WTC11 (cell line): ENCODE measurements around the gene ARL4D. TPM values are rescaled to one million over a fixed set of nuclear protein-coding genes. Genes with fewer than 3 reads are reported as not detected.
A peak's percentile ranks its signal among the peaks of the same experiment; 100 is the strongest.

ENCODE experiments used
- ATAC-seq: fragments of 200-7000 bp; cut with Tn5 transposase; 2 replicates; pipeline ENCODE4 v1.10.0; 2021; ENCODE audit warnings: mild to moderate bottlenecking, moderate library complexity
- CTCF ChIA-PET: fragments of 300-600 bp; sonication (Branson Sonifier 250); formaldehyde crosslinking; loops from one replicate; lab custom pipeline; 2021; ENCODE audit warnings: antibody characterized with exemption; lab: Charles Lee
- POLR2A ChIA-PET: fragments of 350-600 bp; sonication (Branson Sonifier 250); formaldehyde crosslinking; loops from one replicate; lab custom pipeline; 2021; ENCODE audit warnings: antibody characterized with exemption; lab: Charles Lee
- DNase-seq: peaks from one replicate; pipeline ENCODE4 v3.0.0; 2021; ENCODE audit warnings: low spot score
- H3K27ac Mint-ChIP-seq: 2 replicates; pipeline ENCODE4 v1.8.0; 2021; ENCODE audit warnings: mixed read lengths
- H3K27me3 Mint-ChIP-seq: 2 replicates; pipeline ENCODE4 v1.8.0; 2021; ENCODE audit warnings: low read depth, mild to moderate bottlenecking, moderate library complexity, mixed read lengths
- H3K36me3 Mint-ChIP-seq: 2 replicates; pipeline ENCODE4 v1.8.0; 2021; ENCODE audit warnings: mixed read lengths
- H3K4me1 Mint-ChIP-seq: 2 replicates; pipeline ENCODE4 v1.8.0; 2022; ENCODE audit warnings: mixed read lengths
- H3K4me3 Mint-ChIP-seq: 2 replicates; pipeline ENCODE4 v1.8.0; 2021; ENCODE audit warnings: mild to moderate bottlenecking, moderate library complexity, mixed read lengths
- H3K9me3 Mint-ChIP-seq: 2 replicates; pipeline ENCODE4 v1.8.0; 2021; ENCODE audit warnings: mixed read lengths
- AFF4 ChIP-seq: sonication (generic); formaldehyde crosslinking; IDR thresholded peaks from 2 replicates; pipeline ENCODE4 v1.8.1; 2023; ENCODE audit warnings: mild to moderate bottlenecking, missing genetic modification reagents, borderline replicate concordance
- CREM ChIP-seq: sonication (generic); formaldehyde crosslinking; IDR thresholded peaks from 2 replicates; pipeline ENCODE4 v1.8.1; 2022; ENCODE audit warnings: mild to moderate bottlenecking, missing genetic modification reagents, moderate library complexity
- GABPB1 ChIP-seq: sonication (generic); formaldehyde crosslinking; IDR thresholded peaks from 2 replicates; pipeline ENCODE4 v1.8.1; 2023; ENCODE audit warnings: mild to moderate bottlenecking, missing genetic modification reagents
- GTF2I ChIP-seq: fragments of 250-450 bp; sonication (Bioruptor Pico); conservative IDR thresholded peaks from 2 replicates; pipeline ENCODE4 v1.4.0; 2021; ENCODE audit warnings: mild to moderate bottlenecking
- MLX ChIP-seq: sonication (generic); formaldehyde crosslinking; IDR thresholded peaks from 2 replicates; pipeline ENCODE4 v1.8.1; 2023; ENCODE audit warnings: mild to moderate bottlenecking, missing genetic modification reagents, moderate library complexity
- MXD4 ChIP-seq: fragments of 250-450 bp; sonication (Bioruptor Pico); IDR thresholded peaks from 2 replicates; pipeline ENCODE4 v1.8.0; 2021; ENCODE audit warnings: mild to moderate bottlenecking, moderate library complexity, borderline replicate concordance
- NFE2L1 ChIP-seq: sonication (generic); formaldehyde crosslinking; IDR thresholded peaks from 2 replicates; pipeline ENCODE4 v1.8.1; 2023; ENCODE audit warnings: missing genetic modification reagents
- NR2C2 ChIP-seq: sonication (generic); formaldehyde crosslinking; IDR thresholded peaks from 2 replicates; pipeline ENCODE4 v1.8.0; 2022; ENCODE audit warnings: mild to moderate bottlenecking, missing genetic modification reagents
- RORB ChIP-seq: fragments of 250-450 bp; sonication (Bioruptor Pico); IDR thresholded peaks from 2 replicates; pipeline ENCODE4 v1.9.0; 2021; ENCODE audit warnings: mild to moderate bottlenecking
- STAT6 ChIP-seq: sonication (generic); formaldehyde crosslinking; conservative IDR thresholded peaks from 2 replicates; pipeline ENCODE4 v1.8.1; 2023; ENCODE audit warnings: mild to moderate bottlenecking, low read depth, missing genetic modification reagents, moderate library complexity
- TEAD1 ChIP-seq: sonication (generic); formaldehyde crosslinking; IDR thresholded peaks from 2 replicates; pipeline ENCODE4 v1.8.0; 2022; ENCODE audit warnings: mild to moderate bottlenecking, missing genetic modification reagents
- TEAD4 ChIP-seq: sonication (generic); formaldehyde crosslinking; IDR thresholded peaks from 2 replicates; pipeline ENCODE4 v1.8.0; 2022; ENCODE audit warnings: mild to moderate bottlenecking, missing genetic modification reagents
- ZNF219 ChIP-seq: sonication (generic); formaldehyde crosslinking; IDR thresholded peaks from 2 replicates; pipeline ENCODE4 v1.8.0; 2023; ENCODE audit warnings: missing genetic modification reagents, mild to moderate bottlenecking, borderline replicate concordance
- total RNA-seq: library from RNA; stranded (reverse); gene quantifications from 3 replicates; pipeline ENCODE4 v1.2.3, GENCODE V29; 2021
- TF ChIP-seq, protein P1 (sequence below): sonication (generic); formaldehyde crosslinking; IDR thresholded peaks from 2 replicates; pipeline ENCODE4 v1.8.0; 2023; ENCODE audit warnings: missing genetic modification reagents
- TF ChIP-seq, protein P2 (sequence below): fragments of 250-450 bp; sonication (Bioruptor Pico); IDR thresholded peaks from 2 replicates; pipeline ENCODE4 v1.8.0; 2021; ENCODE audit warnings: mild to moderate bottlenecking
- TF ChIP-seq, protein P3 (sequence below): sonication (generic); formaldehyde crosslinking; IDR thresholded peaks from 2 replicates; pipeline ENCODE4 v1.8.1; 2022; ENCODE audit warnings: low read depth, missing genetic modification reagents, borderline replicate concordance

ARL4D gene
- total RNA-seq, 1 experiment from 2014 or later, result 11.9 TPM

GRCh38 chr17:43406676-43407645 is 8.2 kb downstream of the ARL4D start:
- ChIA-PET POLR2A (interaction anchor here (0.5 to 1.2 kb wide), 3 partner anchors 9 to 305 kb away, joined by 3 read pairs; no protein-coding TSS in a partner anchor), CTCF (interaction anchor here (1.2 to 5.0 kb wide), 3 partner anchors 11 to 77 kb away, joined by 3 to 34 read pairs (median 12); partner anchors contain the start of gene DHX8)
- Mint-ChIP-seq H3K27me3 (no peaks in the 10 kb centered on the region), H3K4me1 (peaks cover 12% of the 10 kb centered on the region), H3K27ac (no peak overlapping the region; the same call in 1 of the 2 replicates), H3K4me3 (no peak overlapping the region), H3K9me3 (no peaks in the 10 kb centered on the region), H3K36me3 (no peaks in the 10 kb centered on the region)
- ATAC-seq (peak; percentile 55), DNase-seq (no peak)
- TF ChIP-seq ZNF219 (CRISPR knock-in tag) (no peak), MXD4 (no peak), NFE2L1 (CRISPR knock-in tag) (no peak), RORB (no peak), TEAD4 (no peak), TEAD1 (CRISPR knock-in tag) (no peak), MLX (CRISPR knock-in tag) (no peak), AFF4 (CRISPR knock-in tag) (no peak), STAT6 (CRISPR knock-in tag) (no peak), GABPB1 (CRISPR knock-in tag) (no peak), GTF2I (CRISPR knock-in tag) (no peak), NR2C2 (no peak)
- TF ChIP-seq, protein P1, sequence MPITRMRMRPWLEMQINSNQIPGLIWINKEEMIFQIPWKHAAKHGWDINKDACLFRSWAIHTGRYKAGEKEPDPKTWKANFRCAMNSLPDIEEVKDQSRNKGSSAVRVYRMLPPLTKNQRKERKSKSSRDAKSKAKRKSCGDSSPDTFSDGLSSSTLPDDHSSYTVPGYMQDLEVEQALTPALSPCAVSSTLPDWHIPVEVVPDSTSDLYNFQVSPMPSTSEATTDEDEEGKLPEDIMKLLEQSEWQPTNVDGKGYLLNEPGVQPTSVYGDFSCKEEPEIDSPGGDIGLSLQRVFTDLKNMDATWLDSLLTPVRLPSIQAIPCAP (CRISPR knock-in tag), result no peak
- TF ChIP-seq, protein P2, sequence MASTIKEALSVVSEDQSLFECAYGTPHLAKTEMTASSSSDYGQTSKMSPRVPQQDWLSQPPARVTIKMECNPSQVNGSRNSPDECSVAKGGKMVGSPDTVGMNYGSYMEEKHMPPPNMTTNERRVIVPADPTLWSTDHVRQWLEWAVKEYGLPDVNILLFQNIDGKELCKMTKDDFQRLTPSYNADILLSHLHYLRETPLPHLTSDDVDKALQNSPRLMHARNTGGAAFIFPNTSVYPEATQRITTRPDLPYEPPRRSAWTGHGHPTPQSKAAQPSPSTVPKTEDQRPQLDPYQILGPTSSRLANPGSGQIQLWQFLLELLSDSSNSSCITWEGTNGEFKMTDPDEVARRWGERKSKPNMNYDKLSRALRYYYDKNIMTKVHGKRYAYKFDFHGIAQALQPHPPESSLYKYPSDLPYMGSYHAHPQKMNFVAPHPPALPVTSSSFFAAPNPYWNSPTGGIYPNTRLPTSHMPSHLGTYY (CRISPR knock-in tag), result no peak

DNA sequence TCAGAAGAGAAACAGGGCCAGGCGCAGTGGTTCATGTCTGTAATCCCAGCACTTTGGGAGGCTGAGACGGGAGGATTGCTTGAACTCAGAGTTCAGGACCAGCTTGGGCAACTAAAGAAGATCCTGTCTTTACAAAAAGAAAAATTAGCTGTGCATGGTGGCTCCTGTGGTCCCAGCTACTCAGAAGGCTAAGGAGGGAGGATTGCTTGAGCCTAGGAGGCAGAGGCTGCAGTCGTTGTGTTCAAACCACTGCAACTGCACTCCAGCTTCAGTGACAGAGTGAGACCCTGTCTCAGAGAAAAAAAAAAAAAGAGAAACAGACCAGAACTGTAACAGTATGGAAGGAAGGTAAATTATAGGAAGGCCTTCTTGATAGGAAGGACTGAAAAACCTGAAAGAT is 10.3 kb downstream of the ARL4D start:
- ChIA-PET POLR2A (interaction anchor here (0.6 to 1.2 kb wide), 2 partner anchors 11 to 41 kb away, joined by 4 to 9 read pairs; partner anchors contain the start of gene ARL4D), CTCF (interaction anchor here (0.6 to 0.9 kb wide), 2 partner anchors 15 to 75 kb away, joined by 3 to 7 read pairs; partner anchors contain the start of gene DHX8)
- Mint-ChIP-seq H3K4me3 (no peak overlapping the region), H3K27ac (no peak overlapping the region), H3K4me1 (peaks cover 17% of the 10 kb centered on the region), H3K27me3 (no peaks in the 10 kb centered on the region), H3K36me3 (no peaks in the 10 kb centered on the region), H3K9me3 (no peaks in the 10 kb centered on the region)
- DNase-seq, result no peak
- no peak for ATAC-seq
- TF ChIP-seq, protein P3, sequence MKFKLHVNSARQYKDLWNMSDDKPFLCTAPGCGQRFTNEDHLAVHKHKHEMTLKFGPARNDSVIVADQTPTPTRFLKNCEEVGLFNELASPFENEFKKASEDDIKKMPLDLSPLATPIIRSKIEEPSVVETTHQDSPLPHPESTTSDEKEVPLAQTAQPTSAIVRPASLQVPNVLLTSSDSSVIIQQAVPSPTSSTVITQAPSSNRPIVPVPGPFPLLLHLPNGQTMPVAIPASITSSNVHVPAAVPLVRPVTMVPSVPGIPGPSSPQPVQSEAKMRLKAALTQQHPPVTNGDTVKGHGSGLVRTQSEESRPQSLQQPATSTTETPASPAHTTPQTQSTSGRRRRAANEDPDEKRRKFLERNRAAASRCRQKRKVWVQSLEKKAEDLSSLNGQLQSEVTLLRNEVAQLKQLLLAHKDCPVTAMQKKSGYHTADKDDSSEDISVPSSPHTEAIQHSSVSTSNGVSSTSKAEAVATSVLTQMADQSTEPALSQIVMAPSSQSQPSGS (CRISPR knock-in tag), result no peak
- no peak for TF ChIP-seq CREM (CRISPR knock-in tag)
